DND-41 (cell line): ENCODE data around the gene CNIH2.
A peak's percentile ranks its signal among the peaks of the same experiment; 100 is the strongest.

Source experiments
- ATAC-seq: fragments of 200-7000 bp; cut with Tn5 transposase; 3 replicates; pipeline ENCODE4 v1.9.1; 2021; ENCODE audit warnings: low read depth; ENCODE audit not compliant: insufficient read depth
- DNase-seq: peaks from one replicate; pipeline ENCODE4 v3.0.0-alpha.2; 2020
- H2AFZ ChIP-seq: 2 replicates; pipeline ENCODE4 v1.6.0; 2012; ENCODE audit warnings: low read depth, low read length
- H3K27ac ChIP-seq: 2 replicates; pipeline ENCODE4 v1.5.1; 2012; ENCODE audit warnings: low read length, inconsistent platforms
- H3K27me3 ChIP-seq: fragments of 200-600 bp; sonication (generic); 2 replicates; pipeline ENCODE4 v1.6.0; 2012; ENCODE audit warnings: low read length, mild to moderate bottlenecking, inconsistent platforms; ENCODE audit not compliant: insufficient read depth, poor library complexity
- H3K36me3 ChIP-seq: 2 replicates; pipeline ENCODE4 v1.5.1; 2012; ENCODE audit warnings: low read length, inconsistent platforms; ENCODE audit not compliant: insufficient read depth
- H3K4me1 ChIP-seq: 2 replicates; pipeline ENCODE4 v1.5.1; 2012; ENCODE audit warnings: mild to moderate bottlenecking, low read length; ENCODE audit not compliant: insufficient read depth
- H3K4me2 ChIP-seq: 2 replicates; pipeline ENCODE4 v1.6.0; 2012; ENCODE audit warnings: mild to moderate bottlenecking, moderate library complexity, low read length, inconsistent platforms; ENCODE audit not compliant: insufficient read depth
- H3K4me3 ChIP-seq, 2 experiments: fragments of 200-600 bp in 1 of 2; shearing (Covaris generic) in 1 of 2; 2 replicates each; pipeline ENCODE4 v1.5.1; 2012 to 2016; ENCODE audit warnings: inconsistent platforms in 2 of 2, low read length in 2 of 2, mild to moderate bottlenecking in 2 of 2, low read depth in 1 of 2, moderate library complexity in 1 of 2
- H3K79me2 ChIP-seq: 2 replicates; pipeline ENCODE4 v1.6.0; 2012; ENCODE audit warnings: low read length, inconsistent platforms; ENCODE audit not compliant: insufficient read depth
- H3K9ac ChIP-seq: 2 replicates; pipeline ENCODE4 v1.6.0; 2012; ENCODE audit warnings: low read depth, mild to moderate bottlenecking, inconsistent platforms, low read length, moderate library complexity
- H3K9me3 ChIP-seq: 2 replicates; pipeline ENCODE4 v1.5.1; 2012; ENCODE audit warnings: low read length, moderate library complexity, mild to moderate bottlenecking, inconsistent platforms; ENCODE audit not compliant: insufficient read depth, severe bottlenecking
- H4K20me1 ChIP-seq: 2 replicates; pipeline ENCODE4 v1.6.0; 2012; ENCODE audit warnings: low read length; ENCODE audit not compliant: insufficient read depth
- EZH2 ChIP-seq: IDR thresholded peaks from 3 replicates; pipeline ENCODE4 v1.6.1; 2012; ENCODE audit warnings: borderline replicate concordance, low read depth, mild to moderate bottlenecking, moderate library complexity, low read length, inconsistent platforms; ENCODE audit not compliant: severe bottlenecking
- TF ChIP-seq, protein P1 (sequence below): IDR thresholded peaks from 2 replicates; pipeline ENCODE4 v1.5.1; 2012; ENCODE audit warnings: borderline replicate concordance, low read length, moderate library complexity, mild to moderate bottlenecking; ENCODE audit not compliant: poor library complexity, severe bottlenecking; ENCODE audit errors: extremely low read depth

Gene CNIH2

GRCh38 chr11:66239998-66240780 lies 37.8 kb upstream of the CNIH2 start:
- no peak overlapping the region for H3K4me2 ChIP-seq

GRCh38 chr11:66240781-66241136 lies 37.2 kb upstream of the CNIH2 start:
- Histone ChIP-seq H2AFZ (no peak overlapping the region), H4K20me1 (no peaks in the 10 kb centered on the region), H3K27me3 (no peaks in the 10 kb centered on the region), H3K9me3 (no peaks in the 10 kb centered on the region), H3K27ac (no peak overlapping the region), H3K36me3 (peaks cover 26% of the 10 kb centered on the region), H3K79me2 (no peaks in the 10 kb centered on the region), H3K4me3 (no peak overlapping the region), H3K4me1 (no peaks in the 10 kb centered on the region), H3K9ac (no peak overlapping the region), H3K4me2 (no peak overlapping the region)
- TF ChIP-seq, protein P1, sequence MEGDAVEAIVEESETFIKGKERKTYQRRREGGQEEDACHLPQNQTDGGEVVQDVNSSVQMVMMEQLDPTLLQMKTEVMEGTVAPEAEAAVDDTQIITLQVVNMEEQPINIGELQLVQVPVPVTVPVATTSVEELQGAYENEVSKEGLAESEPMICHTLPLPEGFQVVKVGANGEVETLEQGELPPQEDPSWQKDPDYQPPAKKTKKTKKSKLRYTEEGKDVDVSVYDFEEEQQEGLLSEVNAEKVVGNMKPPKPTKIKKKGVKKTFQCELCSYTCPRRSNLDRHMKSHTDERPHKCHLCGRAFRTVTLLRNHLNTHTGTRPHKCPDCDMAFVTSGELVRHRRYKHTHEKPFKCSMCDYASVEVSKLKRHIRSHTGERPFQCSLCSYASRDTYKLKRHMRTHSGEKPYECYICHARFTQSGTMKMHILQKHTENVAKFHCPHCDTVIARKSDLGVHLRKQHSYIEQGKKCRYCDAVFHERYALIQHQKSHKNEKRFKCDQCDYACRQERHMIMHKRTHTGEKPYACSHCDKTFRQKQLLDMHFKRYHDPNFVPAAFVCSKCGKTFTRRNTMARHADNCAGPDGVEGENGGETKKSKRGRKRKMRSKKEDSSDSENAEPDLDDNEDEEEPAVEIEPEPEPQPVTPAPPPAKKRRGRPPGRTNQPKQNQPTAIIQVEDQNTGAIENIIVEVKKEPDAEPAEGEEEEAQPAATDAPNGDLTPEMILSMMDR: no peak
- TF ChIP-seq EZH2: no peak
- ATAC-seq: no peak
- DNase-seq: no peak

More at GRCh38 chr11:66239998-66240780, 37.8 kb upstream of the CNIH2 start:
- Histone ChIP-seq H3K79me2 (no peaks in the 10 kb centered on the region), H3K4me1 (no peaks in the 10 kb centered on the region), H3K27ac (no peak overlapping the region), H3K9me3 (no peaks in the 10 kb centered on the region), H3K4me3 (no peak overlapping the region), H4K20me1 (no peaks in the 10 kb centered on the region), H3K9ac (no peak overlapping the region), H2AFZ (no peak overlapping the region), H3K27me3 (no peaks in the 10 kb centered on the region), H3K36me3 (peaks cover 30% of the 10 kb centered on the region)
- DNase-seq: no peak
- no peak for TF ChIP-seq EZH2
- TF ChIP-seq, protein P1: no peak
- ATAC-seq: no peak

GRCh38 chr11:66242095-66242765 lies 35.7 kb upstream of the CNIH2 start:
- Histone ChIP-seq H3K9me3 (no peaks in the 10 kb centered on the region), H3K27me3 (no peaks in the 10 kb centered on the region), H3K36me3 (peaks cover 19% of the 10 kb centered on the region), H2AFZ (no peak overlapping the region), H4K20me1 (no peaks in the 10 kb centered on the region), H3K4me1 (no peaks in the 10 kb centered on the region), H3K79me2 (no peaks in the 10 kb centered on the region), H3K4me2 (no peak overlapping the region), H3K9ac (no peak overlapping the region), H3K27ac (no peak overlapping the region), H3K4me3 (no peak overlapping the region)
- no peak for TF ChIP-seq EZH2
- TF ChIP-seq, protein P1: no peak
- peak; percentile 16; the same call in 1 of the 3 replicates for ATAC-seq
- no peak for DNase-seq
